Stimulated activated CD8-positive, alpha-beta memory T cell treated with anti-CD3 and anti-CD28 coated beads, Interleukin-7, amount 100 ng/mL, for 1 hour (primary cell): ENCODE data around the gene TUBB3.

ENCODE experiments used
- DNase-seq, 2 donors: peaks; one replicate each; pipeline ENCODE4 v3.0.0-alpha.2; 2020; ENCODE audit warnings: low read depth in 2 of 2

TUBB3 gene

DNA sequence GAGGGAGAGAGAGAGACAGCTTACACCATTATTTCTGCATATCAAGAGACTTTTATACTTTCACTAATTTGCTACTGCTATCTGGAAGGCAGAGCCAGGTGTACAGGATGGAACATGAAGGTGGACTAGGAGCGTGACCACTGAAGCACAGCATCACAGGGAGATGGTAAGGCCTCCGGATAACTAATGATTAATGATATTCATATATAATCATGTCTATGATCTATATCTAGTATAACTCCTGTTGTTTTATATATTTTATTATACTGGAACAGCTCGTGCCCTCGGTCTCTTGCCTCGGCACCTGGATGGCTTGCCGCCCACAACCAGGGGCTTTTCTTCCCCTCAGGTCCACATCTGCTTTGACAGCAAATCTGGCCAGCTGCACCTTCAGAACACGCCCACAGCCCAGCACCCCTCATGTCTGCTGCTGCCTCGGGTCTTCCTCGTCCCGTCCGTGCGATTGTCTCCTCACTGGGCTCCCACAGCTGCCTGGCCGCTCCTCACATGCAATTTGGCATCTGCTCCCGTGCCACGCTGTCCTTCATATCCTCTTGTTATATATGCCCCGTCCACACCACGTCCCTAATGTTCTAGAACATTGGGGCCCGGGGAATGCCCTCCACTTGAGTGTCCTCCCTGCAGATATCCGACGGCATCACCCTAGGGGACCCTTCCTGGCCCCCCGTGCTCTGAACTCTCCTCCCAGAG, 15.2 kb downstream of the TUBB3 start:
- DNase-seq, result no peak

DNA sequence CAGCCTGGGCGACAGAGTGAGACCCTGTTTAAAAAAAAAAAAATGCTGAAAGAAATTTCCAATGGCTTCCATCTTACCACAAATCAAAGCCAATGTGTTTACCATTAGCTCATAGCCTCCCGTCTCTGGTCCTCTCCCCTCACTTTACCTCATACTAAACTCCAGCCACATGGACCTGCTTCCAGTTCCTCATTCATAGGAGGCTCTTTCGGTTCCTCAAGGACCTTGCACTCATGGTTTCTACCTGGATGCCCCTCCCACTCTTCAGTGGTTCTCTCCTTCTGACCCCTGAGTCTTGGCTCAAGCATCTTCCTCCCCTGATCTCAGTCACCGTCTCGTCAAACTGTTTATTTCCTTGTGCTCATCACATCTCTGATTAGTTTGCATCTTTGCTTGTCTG, 21.6 kb downstream of the TUBB3 start:
- DNase-seq, result no peak

DNA sequence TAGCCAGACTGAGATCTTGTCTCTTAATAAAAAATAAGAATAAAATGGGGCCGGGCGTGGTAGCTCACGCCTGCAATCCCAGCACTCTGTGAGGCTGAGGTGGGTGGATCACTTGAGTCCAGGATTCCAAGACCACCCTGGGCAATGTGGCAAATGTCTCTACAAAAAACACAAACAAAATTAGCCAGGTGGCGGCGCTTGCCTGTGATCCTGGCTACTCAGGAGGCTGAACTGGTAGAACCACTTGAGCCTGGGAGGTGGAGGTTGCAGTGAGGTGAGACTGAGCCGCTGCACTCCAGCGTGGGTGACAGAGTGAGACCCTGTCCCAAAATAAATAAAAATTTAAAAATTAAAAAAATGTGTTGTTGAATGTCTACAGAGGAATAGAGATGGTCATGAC, 22.5 kb downstream of the TUBB3 start:
- DNase-seq, result no peak

DNA sequence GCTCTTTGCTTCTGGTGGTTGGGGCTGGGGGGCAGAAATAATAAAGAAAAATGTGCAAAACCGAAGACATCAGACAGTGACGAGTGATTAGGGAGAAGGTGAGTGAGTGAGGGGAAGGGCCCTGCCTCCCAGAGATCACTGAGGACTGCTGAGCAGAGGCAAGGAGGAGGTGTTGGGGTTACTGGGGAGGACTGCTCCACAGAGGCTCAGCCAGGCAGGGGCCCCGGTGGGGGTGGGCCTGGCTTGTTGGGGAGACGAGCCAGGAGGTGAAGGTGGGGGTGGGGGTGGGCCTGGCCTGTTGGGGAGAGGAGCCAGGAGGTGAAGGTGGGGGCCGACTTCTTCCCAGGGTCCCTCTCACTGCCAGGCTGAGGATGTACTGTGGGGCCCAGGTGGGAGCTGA, 23.4 kb downstream of the TUBB3 start:
- no peak for DNase-seq

DNA sequence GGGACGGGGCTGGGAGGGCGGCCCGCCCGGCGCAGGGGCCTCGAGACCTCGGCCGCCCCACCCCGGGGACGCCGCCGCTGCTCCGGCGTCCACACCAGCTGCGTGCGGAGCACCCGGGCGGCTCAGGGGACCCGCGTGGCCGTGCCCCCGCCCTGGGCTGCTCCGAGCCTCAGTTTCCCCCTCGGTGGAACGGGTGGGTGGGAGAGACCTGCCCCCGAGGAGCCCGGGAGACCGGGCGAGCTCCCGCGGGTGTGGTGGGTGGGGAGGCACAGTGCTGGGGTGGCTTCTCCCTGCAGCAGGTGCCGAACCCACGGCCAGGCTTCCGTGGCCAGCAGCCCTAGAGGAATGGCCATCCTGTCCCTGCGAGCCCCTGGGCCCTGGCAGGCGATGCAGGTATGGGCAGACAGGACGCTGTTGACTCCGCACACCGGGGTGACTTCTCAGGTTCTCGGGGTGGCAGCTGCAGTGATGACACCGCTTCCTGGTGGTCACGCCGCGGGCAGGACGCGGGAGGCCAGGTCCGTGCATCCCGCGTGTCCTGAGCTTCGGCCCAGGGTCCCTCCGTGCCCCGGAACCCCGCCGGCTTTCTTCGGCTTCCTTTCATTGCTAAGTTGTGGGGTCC, 26.1 kb downstream of the TUBB3 start:
- no peak for DNase-seq

DNA sequence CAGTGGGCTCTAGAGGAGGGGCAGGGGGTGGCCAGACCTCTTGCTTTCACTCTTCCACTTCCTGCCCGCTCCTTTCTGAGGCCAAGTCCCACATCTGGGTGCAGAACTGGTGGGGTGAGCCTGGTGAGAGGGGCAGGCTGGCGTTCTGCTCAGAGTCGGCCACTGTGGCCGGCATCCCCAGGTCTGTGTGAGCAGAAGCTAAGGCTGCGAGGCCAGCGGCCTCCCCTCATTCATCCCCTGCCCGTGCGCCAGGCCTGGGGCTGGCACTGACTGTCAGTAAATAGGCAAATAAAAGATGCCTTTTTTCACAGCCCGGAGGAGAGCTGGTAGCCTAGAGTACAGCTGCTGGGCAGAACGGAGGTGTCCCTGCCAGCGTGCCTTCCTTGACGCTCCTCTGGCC, 26.6 kb downstream of the TUBB3 start:
- no peak for DNase-seq

DNA sequence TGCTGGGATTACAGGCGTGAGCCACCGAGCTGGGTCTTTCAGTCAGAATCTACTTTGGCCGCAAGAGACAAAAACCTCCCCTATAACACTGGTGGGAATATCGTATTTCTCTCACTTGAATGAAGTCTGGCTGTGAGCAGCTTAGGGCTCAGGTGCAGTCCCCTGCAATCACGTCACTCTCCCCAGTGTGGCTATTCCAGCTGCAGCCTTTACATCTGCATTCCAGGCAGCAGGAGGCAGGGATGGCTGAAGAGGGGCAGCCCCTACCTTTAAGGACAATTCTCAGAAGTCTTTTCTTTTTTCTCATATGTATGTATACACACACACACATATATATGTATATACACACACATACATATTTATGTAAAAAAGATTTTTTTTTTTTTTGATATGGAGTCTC, 28.4 kb downstream of the TUBB3 start:
- no peak for DNase-seq

DNA sequence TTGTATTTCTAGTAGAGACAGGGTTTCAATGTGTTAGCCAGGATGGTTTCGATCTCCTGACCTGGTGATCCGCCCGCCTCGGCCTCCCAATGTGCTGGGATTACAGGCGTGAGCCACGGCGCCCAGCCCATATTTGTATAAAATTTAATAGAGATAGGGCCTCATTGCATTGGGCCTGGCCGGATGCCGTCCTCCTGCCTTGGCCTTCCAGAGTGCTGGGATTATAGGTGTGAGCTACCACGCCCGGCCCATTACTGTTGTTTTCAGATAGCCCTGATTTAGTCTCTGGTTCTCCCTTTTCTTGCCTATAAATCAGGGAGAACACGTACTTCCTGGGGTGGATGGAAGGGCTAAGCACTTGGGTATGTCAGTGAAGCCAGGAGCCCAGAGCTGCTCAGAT, 28.9 kb downstream of the TUBB3 start:
- DNase-seq, result no peak

DNA sequence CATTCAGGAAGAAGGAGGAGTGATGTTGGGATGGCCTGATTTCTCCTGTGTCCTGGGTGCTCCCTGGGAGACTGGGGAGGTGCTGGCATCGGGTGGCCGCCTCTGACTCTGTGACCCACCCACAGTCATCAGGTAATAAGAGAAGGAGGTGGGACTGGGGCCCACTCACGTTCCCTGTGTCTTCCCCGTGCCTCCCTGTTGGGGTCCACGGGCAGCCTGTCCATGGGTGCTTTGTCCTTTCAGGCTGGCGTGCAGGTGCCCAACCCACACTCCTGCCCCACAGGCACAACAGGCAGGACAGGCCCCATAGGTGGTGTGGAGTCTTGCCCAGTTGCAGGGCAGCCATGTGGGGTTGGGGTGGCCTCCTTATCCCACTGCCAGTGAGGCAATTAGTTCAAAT, 29.4 kb downstream of the TUBB3 start:
- no peak for DNase-seq

DNA sequence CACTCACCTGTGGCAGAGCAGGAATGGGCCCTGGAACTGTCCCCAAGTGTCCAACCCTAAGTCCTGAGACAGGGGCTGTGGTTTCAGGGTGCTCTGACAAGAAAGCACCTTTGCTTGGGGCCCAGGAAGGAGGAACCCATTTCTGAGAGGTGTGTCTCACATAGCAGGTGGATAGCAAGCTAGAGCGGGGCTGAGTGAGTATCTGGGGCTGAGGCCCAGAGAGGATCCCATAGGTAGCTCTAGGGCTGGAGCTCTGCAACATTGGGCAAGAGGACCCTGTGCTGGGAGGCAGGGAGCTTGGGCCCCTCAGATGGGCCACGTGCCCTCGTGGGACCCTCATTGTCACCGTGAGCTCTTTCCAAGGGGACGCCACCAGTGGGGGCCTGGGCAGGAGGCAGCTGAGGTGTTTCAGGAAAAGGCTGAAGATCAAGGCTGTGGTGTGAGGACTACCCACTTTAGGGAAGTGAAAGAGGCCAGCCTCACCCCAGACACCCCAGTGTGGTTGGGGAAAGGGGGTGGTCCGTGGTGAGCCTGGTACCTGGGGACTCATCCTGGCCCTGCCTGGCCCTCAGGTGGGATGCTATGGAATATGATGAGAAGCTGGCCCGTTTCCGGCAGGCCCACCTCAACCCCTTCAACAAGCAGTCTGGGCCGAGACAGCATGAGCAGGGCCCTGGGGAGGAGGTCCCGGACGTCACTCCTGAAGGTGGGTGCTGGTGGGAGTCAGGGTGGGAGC, 30.7 kb downstream of the TUBB3 start:
- DNase-seq, result no peak

DNA sequence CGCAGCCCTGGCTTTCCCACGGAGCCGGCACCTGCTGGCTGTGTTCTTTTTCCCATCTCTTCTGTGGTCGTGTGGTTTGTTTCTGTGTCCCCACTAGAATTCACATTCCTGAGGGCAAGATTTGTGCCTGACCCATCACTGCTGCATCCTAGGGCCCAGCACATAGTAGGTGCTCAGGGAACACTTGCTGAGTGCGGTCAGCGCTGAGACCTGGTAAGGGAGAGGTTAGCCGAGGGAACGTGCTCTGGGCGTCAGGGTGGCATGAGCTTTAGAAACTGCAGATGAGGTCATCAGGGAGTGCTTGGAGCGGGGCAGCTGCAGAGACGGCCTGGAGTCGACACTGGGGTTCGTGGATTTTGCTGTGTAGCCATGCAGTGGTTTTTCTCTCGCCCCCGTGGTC, 31.3 kb downstream of the TUBB3 start:
- no peak for DNase-seq

DNA sequence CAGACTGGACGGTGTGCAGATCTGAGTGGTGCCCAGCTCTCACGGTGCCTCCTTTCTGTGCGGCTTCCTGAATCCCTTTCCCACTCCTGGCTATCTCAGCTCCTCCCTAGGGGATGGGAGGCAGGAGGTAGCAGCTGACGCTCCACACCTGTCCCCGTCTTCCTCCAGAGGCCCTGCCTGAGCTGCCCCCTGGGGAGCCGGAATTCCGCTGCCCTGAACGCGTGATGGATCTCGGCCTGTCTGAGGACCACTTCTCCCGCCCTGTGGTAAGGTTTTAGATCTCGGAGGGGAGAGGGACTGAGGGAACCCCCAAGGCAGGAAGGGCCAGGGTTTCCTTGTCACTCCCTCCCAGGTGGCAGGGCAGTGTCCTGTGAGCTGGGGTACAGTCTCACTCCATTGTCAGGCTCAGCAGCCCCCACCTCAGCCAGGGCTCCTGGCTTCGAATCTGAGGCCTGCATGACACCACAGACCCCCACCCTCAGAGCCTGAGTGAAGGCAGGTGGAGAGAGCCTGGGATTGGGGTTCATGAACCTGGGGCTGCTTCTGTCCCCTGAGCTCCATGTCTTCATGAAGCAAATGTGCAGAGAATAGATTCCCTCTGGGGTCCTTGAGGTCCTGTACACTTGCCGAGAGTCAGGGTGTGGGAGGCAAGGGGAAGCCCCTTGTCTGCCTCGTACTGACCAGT, 32.0 kb downstream of the TUBB3 start:
- no peak for DNase-seq

DNA sequence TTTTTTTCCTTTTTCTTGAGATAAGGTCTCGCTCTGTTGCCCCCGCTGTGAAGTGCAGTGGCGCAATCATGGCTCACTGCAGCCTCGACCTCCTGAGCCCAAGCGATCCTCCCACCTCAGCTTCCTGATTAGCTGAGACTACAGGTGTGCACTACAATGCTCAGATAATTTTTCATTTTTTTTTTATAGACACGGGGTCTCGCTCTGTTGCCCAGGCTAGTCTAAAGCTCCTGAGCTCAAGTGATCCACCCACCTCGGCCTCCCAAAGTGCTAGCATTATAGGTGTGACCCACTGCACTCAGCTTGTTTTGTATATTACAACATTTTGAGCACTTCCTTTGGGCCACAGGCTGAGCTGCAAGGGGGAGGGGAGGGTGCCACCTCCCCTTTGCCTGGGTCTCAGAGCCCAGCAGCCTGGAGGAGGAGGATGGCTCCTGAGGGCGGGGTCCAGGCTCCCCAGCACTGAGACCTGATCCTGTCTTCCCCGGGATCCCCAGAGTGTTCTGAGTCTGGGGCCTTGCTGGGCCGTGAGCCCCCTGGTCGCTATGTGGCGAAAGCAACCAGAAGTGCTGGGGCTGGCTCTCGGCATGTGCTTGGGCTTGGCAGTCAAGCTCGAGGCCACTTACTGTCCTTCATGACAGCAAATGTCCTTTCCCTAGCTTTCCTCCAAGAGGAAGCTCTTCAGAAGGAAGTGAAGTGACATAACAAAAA, 33.5 kb downstream of the TUBB3 start:
- no peak for DNase-seq

DNA sequence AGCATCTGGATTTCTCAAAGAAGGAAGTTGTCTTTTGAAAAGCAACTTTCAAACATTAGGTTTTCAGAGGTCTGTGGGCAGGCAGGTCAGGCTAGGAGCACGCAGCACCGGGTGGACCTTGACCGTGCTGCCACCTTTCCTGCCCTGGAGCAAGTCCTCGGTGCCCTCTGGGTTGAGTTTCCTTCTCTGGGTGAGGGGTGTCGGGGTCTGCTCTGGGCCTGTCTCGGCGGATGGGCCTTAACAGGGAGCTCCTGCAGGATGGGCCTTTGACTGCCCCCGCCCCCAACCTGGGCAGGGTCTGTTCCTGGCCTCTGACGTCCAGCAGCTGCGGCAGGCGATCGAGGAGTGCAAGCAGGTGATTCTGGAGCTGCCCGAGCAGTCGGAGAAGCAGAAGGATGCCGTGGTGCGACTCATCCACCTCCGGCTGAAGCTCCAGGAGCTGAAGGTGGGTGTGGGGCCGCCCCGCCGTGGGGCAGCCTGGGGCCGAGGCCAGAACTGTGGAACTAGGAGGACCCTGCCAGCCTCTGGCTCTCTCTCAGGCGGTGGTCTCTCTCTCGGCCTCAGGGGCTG, 34.2 kb downstream of the TUBB3 start:
- DNase-seq, result no peak

DNA sequence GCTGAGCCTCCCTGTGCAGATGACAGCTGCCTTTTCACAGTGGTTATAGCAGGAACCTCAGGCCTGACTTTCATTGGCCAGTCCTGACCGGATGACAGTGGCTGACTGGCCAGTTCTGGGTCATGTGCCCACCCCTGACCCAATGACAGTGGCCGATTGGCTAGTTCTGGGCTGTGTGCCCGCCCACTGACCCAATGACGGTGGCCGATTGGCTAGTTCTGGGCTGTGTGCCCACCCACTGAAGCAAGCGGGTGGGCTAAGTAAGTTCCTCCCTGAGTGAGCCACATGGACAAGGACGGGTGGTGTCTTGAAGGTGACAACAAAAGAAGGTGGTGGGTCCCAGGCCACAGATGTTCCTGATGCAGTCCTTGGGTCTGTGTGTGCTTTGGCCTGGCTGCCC, 34.9 kb downstream of the TUBB3 start:
- DNase-seq, result no peak

DNA sequence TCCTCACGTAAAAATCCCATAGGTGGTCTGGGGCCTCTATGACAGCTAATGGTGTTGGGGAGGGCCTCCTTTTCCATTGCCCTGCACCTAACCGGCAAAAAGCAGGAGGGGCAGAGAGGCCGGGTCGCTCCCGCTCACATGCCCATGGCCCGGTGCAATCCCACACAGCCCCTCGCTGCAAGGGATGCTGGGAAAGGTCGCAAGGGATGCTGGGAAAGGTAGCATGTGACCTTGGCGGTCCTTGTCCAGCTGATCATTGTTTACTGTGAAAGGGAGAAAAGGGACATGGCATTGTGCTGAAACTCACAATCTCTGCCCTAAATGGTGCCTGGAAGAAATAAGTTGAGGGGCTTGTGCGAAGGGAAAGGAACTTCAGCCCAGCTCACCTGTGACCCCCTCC, 35.5 kb downstream of the TUBB3 start:
- DNase-seq, result no peak

DNA sequence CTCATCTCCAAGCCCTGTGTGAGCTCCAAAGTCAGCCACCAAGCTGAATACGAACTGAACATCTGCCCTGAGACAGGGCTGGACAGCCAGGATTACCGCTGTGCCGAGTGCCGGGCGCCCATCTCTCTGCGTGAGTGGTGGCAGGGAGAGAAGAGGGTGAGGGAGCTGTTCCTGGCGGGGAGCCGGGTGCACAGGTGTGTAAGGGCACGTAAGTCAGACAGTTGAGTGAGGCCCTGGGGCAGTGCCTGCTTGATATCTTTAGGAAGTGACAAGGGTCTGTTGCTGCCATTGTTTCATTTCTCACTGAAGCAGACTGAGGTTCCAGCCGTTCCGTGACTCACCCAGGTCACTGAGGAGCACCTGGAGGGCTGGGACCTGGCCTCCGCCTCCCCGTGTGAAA, 37.8 kb downstream of the TUBB3 start:
- DNase-seq, result no peak

DNA sequence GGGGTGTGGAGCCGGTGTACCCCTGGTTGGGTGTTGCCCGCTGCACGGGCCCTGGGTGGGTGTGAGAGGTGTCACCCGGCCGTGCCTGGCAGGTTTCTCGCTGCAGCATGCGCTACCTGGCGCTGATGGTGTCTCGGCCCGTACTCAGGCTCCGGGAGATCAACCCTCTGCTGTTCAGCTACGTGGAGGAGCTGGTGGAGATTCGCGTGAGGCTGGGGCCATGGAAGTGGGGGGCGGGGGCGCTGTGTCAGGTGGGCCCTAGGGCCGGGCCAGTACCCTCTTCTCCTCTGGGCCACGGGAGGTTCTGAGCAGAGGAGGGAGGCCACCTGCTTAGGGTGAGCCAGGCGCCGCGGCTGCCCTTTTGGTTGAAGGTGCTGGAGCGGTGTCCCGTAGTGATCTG, 38.8 kb downstream of the TUBB3 start:
- no peak for DNase-seq

DNA sequence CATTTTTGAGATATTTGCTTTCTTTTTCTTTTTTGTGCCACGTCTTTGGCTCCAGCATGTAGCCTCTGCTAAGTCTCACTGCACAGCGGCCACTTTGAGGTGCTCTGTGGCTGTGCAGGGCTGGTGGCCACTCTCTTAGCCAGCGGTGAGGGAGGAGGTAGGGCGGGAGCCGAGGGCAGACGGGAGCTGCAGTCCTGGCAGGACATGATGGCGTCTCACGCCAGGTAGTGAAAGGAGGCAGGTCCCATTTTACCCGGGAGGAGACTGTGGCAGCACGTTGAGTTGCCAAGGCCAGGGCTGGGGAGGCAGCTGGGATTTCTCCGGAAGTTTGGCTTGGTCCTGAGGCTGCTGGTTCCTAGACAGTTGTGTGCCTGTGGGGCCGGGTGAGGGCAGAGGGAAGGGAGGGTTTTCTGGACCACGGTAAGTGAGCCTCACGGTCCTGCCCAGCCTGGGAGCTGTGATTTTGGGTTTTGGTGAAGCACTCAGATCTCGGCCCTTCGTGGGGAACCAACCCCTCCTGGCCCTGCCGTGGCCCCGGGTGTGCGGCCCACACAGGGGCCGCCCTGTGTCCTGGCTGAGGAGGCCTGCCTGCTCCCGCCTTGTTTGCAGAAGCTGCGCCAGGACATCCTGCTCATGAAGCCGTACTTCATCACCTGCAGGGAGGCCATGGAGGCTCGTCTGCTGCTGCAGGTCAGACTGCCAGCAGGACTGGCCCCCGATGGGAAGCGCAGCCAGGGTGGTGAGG, 39.8 kb downstream of the TUBB3 start:
- no peak for DNase-seq

DNA sequence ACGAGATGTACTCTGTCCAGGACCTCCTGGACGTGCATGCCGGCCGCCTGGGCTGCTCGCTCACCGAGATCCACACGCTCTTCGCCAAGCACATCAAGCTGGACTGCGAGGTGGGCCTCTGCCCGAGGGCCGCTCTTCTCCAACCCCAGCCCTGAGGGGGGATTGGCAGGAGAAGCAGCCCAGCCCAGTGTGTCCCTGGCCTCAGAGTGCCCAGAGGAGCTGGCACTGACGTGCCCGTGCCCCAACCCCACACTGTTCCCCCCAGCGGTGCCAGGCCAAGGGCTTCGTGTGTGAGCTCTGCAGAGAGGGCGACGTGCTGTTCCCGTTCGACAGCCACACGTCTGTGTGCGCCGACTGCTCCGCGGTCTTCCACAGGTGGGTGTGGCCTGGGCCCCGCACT, 41.1 kb downstream of the TUBB3 start:
- DNase-seq, result no peak
